GM21737 (cell line): ENCODE data around the gene SYTL3.

ENCODE experiments used
- ATAC-seq: cut with Tn5 transposase; IDR thresholded peaks from one replicate; pipeline ENCODE4 v1.9.1; 2021; ENCODE audit warnings: mild to moderate bottlenecking, moderate library complexity; ENCODE audit not compliant: unreplicated experiment

SYTL3 gene

DNA sequence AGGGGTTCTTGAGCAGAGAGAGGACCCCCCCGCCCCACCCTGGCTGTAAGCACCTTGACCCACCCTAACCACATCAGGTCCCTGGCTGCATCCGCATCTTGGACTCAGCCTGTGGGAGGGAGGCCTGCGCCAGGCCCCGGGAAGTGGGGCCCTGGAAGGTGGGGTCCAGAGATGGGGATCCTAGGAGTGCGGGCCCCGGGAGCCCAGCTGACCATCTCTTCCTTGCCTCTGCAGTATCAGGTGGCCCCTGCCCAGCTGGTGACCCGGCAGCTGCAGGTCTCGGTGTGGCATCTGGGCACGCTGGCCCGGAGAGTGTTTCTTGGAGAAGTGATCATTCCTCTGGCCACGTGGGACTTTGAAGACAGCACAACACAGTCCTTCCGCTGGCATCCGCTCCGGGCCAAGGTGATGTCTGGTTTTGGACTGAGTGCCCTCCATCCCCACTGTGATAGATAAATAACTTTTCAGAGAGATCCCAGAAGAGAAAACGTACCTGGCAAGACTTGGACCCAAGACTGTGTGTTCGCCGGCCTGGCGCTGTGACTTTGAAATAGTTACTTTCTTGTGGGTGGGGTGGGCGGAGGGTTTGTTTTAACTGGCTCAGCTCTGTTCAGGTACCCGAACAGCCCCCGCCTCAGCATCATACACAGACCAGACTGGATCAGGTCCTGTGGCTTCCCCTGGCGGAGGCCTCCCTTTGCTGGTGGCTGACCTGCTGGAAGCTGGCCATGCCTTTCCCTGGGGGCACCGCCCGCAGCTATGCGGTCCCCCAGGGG is 107.3 kb downstream of the SYTL3 start:
- no peak for ATAC-seq

DNA sequence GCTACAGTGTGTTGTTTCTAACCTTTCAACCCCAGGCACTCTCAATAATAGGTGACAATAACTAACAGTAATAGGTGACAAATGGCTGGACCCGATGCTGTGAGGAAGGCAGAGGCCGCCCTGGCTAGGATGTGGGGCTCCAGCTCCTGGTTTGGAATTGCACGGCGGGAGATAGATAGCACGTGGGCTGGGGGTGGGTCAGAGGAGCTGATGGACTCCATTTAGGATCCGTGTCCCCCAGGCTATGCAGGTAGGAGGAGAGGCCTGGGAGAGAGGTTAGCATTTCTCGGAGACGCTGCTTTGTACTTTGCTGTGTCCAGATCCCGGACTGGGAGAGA is 107.9 kb downstream of the SYTL3 start:
- ATAC-seq, result no peak

- no peak for ATAC-seq
Observed at GRCh38 chr6:158758451-158758860, 108.6 kb downstream of the SYTL3 start.

- no peak for ATAC-seq
Observed at GRCh38 chr6:158758941-158759479, 109.2 kb downstream of the SYTL3 start.

DNA sequence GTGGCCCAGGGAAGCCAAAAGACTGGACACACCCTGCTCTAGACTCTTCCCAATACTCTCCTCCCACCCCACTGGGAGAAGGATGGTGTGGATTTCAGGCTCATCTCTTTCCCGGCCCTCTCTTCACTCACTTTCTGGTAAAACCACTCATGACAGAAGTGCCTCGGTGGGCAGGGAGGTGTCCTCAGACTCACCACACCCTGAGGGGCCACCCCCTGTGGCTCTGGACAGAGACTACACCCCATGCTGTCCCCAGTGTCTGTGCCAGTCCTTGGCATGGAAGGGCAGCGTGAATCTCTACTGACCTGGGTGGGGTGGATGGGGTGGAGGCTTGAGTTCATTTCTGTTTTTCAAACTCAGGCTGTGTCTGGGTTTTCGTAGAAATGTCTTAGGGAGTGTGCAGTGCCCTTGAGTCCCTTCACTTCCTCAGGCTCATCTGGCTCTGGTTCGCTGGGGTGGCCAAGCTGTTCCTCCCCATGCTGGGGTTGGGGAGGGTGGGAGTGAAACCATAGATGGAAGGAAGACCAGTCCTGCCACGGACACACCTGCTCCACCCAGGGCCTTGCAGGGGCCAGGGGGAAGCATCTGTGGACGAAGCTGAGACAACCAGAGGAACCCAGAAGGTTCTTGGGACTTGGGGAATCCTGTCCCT is 110.2 kb downstream of the SYTL3 start:
- no peak for ATAC-seq

DNA sequence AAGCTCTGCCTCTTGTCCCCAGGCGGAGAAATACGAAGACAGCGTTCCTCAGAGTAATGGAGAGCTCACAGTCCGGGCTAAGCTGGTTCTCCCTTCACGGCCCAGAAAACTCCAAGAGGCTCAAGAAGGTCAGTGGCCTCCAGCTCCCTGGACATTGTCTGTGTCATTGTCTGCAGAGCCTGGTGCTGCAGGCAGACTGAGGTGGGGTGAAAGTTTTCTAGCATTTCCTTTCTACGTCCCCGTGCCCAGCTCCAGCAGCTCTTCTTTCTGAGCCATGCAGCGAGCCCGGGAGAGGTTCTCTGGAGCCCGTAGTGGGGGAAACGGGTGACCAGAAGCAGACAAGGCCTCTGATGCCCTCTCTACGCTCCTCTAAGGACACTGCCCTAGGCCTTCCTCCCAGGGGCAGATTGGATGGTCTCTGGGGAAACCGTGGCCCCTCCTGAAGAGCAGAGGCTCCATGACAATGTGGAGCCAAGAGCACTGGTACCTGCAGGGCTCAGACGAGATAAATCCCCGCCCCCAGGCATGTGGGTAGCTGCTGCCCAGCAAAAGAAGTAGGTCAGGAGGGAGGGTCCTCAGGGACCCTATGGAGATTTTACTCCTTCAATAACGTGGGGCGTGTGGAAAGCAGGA is 110.9 kb downstream of the SYTL3 start:
- no peak for ATAC-seq

- no peak for ATAC-seq
Observed at GRCh38 chr6:158761746-158762145, 111.9 kb downstream of the SYTL3 start.

GRCh38 chr6:158762787-158763433 is 113.1 kb downstream of the SYTL3 start:
- no peak for ATAC-seq

DNA sequence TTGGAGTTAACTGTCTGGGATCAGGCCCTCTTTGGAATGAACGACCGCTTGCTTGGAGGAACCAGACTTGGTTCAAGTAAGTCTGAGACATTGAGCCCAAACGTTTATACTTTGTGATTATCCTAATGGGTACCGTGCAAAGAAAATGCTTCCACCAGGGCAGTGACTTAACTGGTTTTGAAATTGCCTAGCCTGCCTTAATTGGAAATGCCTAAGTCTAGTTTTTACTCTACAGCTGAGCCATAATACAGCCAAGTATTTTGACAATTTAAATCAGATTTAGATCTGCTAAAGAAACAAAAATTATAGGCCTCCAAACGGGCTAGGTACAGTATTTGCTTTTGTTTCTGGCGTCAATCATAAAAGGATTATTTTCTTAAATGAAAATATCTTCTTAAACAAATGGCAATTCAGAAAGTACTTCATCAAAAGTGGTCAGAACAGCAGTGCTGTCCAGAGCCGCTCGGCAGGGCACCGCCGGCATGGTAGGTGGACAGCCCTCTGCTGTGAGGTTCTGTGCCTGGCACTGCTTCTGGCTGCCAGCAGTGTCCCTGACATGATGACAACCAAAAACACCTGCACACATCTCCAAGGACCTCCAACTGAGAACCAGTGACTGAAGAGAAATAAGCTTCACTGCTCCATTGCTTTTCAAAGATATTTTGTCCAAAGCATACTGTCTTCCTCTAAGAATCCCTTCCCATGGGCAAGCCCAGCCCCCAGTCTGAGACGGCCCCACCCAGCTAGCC is 113.8 kb downstream of the SYTL3 start:
- ATAC-seq, result no peak

DNA sequence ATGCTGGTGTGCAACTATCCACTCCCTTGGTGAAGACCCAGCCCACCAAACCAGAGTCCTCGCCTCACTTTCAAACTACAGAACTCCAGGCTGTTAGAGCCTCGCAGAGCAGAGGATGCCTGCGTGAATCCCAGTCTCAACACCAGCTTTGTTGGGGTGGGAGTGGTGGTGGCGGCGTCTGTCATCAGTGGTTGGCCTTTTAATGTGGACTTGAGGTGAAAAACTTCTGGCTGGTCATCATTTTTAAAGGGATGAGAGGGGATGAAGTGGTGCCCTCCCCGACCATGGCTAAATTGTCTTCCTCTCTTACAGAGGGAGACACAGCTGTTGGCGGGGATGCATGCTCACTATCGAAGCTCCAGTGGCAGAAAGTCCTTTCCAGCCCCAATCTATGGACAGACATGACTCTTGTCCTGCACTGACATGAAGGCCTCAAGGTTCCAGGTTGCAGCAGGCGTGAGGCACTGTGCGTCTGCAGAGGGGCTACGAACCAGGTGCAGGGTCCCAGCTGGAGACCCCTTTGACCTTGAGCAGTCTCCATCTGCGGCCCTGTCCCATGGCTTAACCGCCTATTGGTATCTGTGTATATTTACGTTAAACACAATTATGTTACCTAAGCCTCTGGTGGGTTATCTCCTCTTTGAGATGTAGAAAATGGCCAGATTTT is 114.5 kb downstream of the SYTL3 start:
- ATAC-seq, result no peak

- no peak for ATAC-seq
Observed at GRCh38 chr6:158764926-158765325, 115.1 kb downstream of the SYTL3 start.

- no peak for ATAC-seq
Observed at GRCh38 chr6:158765499-158766068, 115.7 kb downstream of the SYTL3 start.

GRCh38 chr6:158766621-158767455 is 117.0 kb downstream of the SYTL3 start:
- no peak for ATAC-seq

DNA sequence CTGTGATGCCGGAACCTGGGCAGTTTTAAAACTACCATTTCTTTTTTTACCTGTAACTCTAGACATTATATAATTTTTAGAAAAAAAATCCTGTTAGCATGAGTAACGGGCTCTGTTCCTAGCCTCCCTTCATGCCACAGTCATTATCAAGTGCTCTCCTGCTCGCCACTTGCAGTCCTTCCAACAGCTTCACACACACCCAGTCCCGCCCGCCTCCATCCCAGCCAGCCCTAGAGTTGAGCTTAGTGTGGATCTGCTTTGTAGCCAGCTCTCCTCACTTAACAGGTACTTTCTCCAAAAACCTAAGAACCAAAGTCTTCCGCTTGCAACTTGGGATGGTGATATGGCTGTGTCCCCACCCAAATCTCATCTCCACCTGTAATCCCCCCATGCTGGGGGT is 117.9 kb downstream of the SYTL3 start:
- no peak for ATAC-seq

DNA sequence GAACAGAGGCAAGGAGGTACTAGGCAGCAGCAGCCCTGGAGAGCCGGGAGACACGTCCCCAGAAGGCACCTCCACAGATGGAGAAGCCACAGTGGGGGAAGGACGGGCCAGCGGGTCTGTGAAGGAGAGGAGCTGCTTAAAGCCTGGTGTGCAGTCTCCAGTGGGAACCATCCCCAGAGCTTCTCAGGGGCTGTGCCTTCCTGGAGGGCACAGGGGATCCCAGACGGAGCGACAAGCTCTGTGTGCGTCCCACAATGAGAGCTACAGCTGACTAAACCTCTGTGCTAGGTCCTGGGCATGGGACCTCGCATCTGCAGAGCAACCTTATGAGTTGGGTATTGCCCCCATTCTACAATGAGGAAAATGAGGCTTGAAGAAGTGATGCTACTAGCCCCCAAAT is 118.6 kb downstream of the SYTL3 start:
- no peak for ATAC-seq

GRCh38 chr6:158769234-158769770 is 119.4 kb downstream of the SYTL3 start:
- ATAC-seq, result no peak

DNA sequence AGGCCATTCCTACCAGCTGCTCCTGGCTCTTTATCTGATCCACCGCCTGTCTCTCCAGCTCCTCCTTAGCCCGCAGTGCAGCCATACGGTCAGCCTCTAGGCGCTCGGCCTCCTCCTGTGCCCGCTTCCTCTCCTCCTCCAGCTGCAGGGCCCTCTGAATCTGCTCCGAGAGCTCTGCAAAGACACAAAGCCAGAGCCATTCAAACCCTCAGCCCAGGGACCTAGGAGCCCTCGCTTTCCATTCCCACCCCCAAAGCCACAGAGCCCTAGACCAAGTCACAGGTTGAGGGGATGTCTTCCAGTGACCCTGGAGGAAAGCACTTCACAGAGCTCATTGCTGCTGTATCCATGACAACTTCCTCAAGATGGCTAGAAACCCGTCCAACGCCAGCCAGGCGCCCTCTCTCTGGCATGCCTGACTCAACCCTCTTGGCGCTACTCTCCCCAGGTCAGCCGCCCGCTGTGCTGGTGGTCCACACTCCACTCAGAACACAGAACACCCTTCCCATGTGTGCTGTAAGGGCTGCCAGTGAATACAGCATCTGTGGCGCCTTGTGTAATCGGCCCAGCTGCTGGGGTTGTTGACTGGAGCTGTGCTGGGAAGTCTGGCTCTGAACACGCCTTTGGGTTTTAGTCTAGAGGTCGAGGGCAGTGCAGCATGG is 120.0 kb downstream of the SYTL3 start:
- no peak for ATAC-seq
